GM18517 (cell line): ENCODE measurements around the gene AGGF1.
"Not testable (repeated sequence)": the region's sequence is repeated elsewhere in the genome, so short reads cannot be mapped to it uniquely, and the experiment has no call there.

ENCODE experiments used
- ATAC-seq: cut with Tn5 transposase; IDR thresholded peaks from one replicate; pipeline ENCODE4 v1.9.1; 2021; ENCODE audit warnings: mild to moderate bottlenecking, moderate library complexity; ENCODE audit not compliant: unreplicated experiment

AGGF1 gene

DNA sequence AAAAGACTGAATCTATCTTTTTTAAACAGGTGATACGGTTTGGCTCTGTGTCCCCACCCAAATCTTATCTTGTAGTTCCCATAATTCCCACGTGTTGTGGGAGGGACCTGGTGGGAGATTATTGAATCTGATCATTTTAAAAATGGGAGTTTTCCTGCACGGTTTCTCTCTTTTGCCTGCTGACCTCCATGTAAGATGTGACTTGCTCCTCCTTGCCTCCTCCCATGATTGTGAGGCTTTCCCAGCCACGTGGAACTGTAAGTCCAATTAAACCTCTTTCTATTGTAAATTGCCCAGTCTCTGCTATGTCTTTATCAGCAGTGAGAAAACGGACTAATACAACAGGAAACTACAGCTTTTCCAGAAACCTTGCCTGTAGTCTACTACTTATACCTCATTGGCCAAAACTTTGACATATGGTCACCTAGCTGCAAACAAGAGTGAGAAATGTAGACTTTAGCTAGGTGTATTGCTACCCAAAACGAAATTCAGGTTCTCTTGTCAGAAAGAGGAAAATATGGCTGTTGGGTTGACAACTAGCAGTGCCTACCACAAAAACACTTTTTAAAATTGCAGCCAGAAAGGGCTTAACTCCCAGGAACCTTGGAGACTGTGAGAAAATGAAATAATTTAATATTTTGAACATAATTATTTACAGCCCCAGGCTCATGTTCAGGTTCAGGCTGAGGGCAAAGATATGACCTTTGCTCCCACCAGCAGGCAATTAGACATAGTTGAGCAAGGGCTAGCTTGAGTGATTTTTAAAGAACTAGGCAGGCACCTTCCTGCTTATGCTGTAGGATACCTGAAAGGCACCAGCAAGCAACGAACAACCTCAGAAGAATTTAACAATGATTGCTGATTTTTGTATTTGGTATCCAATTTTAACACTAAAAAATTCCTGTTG is 7.4 kb upstream of the AGGF1 start:
- ATAC-seq: no peak

DNA sequence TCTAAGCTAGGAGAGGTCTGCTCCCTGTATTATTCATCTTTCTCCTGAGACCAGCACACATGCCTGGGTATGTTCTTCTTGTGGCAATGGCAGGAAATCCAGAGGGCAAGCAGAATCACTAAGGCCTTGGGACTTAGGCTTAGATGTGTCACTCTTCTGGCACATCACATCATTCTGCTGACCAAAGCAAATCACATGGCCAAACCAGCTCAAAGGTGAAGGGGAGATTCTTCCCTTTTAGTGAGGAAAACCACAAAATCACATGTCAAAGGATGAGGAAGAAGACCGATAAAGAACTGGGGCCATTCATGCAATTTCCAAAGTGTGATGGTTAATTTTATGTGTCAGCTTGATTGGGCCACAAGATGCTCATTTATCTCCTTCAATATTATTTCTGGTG is 5.7 kb upstream of the AGGF1 start:
- ATAC-seq: no peak

DNA sequence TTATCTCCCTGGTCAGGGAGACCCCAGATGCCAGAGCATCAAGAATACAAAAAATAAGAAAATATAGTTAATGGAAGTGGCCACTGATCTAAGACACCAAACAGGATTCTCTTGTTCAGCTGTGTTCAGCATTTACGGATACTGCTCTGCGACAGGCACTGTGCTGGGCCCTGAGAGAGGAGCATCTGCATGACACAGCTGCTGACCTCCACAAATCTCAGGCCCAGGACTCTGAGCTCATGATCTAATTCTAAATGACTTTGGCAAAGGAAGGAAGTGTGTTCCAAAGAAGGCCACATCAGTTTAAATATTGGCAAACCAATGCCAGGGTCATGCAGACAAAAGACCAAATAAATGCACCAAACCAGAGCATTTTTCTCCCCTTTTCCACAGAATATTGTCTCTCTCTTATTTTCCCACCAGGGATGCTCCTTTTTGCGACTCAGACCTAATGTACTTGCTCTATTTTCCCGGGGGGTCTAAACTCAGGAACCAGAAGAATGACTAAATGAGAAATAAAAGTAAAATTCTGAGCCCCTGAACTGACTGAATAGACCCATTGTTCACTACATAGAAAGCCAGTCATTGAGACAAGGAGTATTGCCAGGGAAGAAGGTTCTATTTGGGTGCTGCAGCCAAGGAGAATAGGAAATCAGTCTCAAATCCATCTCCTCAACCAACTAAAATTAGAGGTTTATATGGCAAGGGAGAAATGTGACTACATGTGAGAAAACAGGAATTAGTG is 1.4 kb upstream of the AGGF1 start:
- ATAC-seq: no peak

DNA sequence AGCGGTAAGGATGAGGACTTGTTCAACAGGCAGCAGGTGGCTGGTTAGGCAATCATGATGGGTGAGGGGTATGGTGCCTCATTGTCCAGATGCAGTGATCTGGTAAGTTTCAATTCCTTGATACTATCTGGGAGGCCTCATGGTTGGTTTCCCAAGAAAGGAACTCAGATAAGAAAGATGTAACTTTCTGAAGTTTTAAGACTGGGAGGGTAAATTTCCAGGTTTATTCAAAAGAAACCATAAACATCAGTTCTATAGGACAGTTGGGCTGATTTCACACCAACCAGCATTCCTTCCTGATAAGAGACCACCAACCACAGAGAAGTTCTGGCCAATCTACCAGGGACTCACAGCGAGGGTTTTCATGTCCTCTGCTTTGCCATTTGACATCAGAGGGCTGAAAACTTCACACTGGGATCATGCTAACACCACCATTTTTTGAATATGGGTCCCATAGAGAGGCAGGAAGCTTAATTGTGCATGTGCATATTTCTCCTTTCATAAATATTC is 773 bp upstream of the AGGF1 start:
- ATAC-seq: no peak

DNA sequence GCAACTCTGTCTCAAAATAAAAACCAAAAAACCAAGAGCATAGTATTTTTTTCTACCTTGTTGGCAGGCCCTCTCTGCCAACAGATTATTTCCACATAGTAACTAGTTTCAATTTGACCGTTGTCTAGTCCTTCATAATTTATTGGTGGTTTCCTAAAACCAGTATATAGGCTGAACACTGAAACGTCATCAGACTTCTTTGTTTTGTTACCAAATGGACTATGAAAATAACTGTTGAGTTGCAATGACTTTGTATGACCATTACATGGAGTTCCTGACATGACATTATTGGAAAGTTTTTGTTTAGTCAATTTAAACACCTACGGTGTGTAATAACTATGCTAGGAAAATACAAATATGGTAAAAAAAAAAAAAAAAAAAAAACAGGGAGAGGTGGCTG is 1.7 kb downstream of the AGGF1 start:
- no peak for ATAC-seq

DNA sequence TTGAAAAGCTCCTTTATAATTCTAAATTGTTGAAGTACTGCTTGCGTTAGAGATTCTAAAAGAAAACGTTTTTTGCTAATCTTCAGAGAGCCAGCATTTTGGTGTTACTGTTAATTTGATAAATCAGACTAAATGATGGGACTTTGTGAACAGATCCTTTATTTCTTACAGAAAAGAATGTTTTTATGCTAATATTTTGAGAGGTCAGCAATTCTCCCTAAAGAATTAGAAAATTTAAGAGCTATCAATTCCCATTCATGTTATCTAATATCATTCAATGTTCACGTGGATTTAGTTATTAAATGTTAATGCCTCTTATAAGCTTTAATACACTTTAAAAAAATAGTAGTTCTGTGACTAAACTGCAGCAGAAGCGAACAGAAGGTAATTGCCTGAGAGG is 2.4 kb downstream of the AGGF1 start:
- ATAC-seq: no peak

DNA sequence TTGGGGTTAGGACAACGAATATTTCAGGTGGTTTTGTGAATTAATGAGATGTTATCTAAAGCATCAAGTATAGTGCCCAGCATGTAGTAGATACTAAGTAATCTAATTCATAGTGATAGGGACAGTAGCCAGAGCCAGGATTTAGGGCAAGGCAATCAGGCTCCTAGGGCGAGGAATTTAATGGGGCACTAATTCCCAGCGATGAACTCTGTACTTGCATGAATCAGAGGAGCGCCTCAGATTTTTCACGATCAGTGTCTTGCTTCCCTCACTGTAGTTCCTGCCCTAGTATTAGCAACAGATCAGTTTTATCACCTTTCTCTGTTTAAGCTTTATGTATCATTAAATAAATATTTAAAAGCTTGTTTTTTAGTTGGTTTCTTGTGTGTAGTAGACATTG is 3.1 kb downstream of the AGGF1 start:
- no peak for ATAC-seq

DNA sequence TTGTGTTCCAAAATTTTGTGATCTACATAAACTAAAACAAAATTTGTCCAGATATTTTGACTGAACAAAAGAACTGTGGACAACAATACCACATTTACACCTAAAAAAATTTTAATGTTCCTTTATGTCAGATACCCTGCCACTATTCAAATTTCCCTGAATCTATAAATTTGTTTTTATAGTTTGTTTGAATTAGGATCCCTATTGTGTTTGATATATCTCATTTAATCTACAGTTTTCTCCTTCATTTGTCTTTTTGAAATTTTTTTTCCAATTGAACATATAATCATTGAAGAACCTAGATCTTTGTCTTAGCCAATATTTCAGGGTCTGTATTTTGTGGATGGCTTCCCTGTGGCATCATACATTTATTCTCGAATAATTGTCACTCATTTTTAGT is 5.7 kb downstream of the AGGF1 start:
- ATAC-seq: no peak

DNA sequence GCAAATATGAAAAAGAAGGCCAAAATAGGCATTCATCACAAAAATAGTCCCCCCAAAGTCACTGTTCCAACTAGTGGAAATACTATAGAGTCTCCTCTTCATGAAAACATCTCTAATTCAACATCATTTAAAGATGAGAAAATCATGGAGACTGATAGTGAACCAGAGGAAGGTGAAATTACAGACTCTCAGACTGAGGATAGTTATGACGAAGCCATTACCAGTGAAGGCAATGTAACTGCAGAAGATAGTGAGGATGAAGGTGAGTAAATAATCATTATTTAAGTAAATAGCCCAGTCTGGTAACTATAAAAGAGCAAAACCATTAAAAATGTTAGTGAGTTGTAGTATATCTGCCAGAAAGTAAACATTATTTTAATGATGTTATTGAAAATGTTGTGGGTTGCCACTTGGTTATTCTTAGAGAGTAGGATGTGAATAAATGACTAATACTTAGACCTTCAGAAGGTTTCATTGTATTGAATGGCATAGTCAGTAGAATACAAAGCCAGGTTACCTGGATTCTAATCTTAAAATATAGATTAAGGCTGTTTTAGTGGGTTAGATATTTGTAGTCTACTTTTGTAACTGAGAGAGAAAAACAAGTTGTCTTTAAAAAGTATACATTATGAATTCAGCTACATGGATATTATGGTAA is 16.3 kb downstream of the AGGF1 start:
- no peak for ATAC-seq

DNA sequence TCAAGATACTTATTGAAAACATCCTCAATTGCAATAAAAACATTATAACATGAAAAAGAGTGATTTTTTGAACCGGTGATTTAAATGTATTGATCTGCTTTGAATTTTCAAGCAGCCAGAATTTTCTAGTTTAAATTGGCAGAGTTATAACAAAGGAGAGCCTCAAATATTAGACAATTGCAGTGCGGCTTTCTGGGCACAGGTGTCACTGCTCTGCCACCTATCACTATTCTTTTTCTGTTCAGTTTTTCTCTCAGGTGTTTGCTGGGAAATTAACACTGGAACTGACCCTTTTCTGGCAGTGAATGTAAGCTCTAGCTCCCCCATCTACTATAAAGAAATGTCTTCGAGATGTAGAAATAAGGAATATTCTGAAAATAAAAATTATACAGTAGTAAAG is 33.8 kb downstream of the AGGF1 start:
- no peak for ATAC-seq

DNA sequence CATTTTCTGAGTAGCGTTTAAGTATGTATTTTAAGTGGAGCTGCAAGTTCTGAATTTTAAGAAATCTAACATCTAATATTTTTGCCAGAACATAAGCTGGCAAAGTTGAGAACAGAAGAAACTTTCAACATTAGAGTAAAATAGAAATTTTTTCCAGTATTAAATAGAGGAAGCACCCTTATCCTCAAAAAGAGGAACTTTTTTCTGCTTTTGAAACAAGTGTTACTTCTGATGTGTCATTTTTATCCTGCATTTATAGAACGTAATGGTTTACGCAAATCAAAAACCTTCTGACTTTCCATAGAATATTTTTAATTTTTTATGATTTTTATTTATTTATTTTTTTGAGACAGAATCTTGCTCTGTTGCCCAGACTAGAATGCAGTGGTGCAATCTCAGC is 35.1 kb downstream of the AGGF1 start:
- ATAC-seq: no peak

DNA sequence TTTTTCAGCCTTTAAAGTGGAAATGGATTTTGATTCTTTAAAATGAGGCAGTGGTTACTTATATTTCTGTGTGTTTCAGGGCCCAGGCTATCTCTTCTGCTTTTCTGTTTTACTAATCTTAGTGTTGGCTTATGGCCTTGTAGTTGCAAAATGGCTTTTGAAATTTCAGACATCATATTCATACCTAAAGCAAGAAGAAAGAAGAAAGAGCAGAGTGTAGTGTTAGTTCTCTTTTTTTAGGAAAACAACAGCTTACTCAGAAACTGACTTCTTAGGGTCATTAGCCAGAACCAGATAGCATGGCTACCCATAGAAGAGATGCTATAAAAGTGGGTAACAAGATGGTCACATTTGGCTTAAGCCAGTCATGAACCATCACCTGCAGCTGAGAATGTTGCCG is 36.0 kb downstream of the AGGF1 start:
- ATAC-seq: peak; percentile 28

DNA sequence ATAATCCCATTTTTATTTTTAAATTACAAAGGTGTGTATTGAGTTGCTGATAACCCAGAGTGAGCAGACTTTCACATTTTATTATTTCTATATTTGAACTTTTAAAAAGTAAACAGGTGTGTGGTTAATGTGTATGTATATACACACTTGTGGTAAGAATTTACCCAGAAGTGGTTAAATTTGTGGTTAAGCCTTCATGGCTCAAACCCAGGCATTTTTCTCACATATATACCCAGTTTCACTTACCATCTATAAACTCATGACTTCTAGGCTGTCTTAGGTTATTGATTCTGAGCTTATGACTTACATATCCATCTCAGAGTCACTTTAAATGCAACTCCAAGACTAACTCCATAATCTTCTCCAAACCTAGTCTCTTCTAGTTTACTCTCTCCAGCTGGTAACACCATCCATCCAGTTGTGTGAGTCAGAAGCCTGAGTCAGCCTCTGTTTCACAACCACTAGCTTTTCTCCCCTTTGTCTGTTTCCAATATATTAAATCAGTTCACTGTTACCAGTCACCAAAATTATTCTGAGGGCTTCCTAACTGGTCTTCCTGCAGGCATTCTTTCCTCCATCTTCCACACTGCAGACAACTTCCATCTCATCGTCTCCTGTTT is 36.7 kb downstream of the AGGF1 start:
- peak; percentile 83 for ATAC-seq

DNA sequence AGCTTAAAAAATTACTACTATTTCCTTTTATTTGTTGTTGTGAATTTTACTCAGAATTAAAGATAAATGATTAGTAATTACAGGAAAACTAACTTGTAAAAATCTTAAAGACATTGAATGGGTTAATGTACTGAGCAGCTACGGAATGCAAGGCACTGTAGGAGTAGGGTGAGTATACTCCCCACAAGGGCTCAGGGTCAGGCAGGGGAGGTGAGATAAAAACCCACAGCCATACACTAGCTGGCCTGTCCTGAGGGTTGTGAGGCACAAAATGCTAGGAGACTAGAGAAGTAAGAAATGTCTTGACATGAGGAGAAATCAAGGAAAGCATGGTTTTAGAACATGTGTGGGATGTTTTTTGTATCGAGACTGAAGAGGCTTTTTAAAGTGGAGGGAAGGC is 43.5 kb downstream of the AGGF1 start:
- ATAC-seq: no peak

DNA sequence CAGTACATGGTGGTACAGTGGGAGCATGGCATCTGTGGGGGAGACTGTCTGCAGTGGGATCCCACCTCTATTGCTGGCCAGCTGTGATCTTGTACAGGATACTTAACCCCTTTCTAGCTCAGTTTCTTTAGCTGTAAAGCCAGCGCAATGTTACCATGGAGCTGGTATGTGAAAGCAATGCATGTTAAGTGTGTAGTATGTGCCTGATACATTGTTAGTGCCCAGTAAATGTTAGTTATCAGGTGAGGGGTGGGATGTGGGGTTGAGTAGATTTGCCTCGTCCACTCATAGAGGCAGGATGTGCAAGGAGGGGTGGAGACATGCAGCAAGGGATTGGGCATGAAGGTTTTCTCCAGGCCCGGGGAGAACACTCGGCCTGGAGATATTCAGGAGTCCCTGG is 44.5 kb downstream of the AGGF1 start:
- no peak for ATAC-seq

DNA sequence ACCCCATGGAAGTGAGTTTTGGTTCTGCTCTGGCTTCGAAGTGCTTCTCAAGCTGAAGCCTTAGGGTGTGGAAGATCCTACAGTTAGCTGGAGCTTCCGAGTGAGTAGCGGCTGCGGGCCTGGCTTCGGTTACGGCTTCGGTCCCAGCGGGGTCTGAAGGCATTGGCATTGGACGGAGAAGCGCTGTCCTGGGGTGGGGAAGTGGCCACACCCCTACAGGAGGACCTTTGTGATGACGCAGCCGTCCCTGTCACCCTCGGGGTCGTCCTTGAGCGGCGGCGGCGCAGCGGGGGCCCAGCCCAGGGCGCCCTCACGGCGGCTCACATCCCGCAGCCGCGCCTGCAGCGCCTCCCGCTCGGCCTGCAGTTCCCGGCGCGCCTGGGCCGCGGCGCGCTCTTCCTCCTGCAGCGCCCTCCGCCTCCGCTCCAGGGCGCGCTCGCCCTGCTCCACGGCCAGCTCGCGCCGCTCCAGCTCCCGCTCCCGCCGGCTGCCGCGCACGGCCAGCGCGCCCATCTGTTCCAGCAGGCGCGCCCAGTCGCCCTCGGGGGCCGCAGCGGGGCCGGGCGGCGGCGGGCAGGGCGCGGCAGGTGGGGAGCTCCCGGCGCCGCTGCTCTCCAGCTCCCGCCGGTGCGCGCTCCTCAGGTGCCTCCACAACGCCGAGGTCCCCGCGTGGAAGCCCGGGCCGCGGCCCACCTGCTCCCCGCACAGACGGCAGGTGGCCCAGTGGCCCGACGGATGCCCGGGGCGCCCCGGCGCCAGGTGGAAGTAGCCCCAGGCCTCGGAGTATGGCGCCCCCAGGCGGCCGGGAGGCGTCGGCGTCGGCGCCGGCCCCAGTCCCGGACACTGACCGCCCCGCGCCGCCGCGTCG is 47.0 kb downstream of the AGGF1 start:
- peak; percentile 69 for ATAC-seq

DNA sequence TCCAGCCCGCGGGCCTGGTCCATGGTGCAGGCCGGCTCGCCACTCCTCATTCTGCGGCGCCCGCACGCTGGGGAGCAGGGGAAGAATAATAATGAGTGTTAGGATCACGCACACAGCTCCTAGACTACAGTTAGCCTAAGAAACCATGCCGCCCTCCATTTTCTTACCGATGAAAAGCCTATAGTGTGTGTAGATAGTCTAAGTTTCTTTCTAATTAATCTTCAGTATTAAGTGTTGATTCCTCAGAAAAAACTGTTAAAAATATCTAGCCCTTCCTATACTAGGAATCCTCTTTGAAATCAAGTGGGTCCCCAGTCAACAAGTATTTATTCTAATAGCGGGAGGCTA is 47.6 kb downstream of the AGGF1 start:
- peak; percentile 17 for ATAC-seq

DNA sequence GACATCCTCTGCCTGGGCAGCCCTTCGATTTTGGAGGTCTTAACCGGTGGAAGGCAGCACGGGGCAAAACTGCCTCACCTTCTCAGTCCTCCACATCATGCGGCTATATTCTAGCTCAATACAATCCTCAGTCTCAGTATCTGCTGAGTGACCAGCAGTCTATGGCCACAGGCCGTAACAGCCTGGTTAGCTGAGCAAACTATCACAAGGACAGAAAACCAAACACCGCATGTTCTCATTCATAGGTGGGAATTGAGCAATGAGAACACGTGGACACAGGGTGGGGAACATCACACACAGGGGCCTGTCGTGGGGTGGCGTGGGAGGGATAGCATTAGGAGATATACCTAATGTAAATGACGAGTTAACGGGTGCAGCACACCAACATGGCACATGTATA is 50.3 kb downstream of the AGGF1 start:
- not testable (repeated sequence) for ATAC-seq

DNA sequence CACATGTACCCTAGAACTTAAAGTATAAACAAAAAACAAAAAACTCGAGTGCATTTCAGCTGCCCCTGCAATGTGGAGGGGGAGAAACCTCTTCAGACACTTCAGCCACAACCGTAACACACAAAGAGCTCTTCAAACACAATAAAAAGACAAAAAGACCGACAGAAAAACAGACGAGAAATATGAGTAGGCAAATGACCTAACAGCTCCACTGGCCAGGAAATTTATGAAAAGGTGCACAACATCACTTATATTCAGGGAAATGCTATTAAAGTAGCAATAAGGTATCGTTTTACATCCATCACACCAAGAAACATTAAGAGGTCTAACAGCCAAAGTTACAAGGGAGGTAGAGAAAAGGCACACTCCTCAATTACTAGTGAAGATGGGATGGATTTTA is 50.7 kb downstream of the AGGF1 start:
- no peak for ATAC-seq

DNA sequence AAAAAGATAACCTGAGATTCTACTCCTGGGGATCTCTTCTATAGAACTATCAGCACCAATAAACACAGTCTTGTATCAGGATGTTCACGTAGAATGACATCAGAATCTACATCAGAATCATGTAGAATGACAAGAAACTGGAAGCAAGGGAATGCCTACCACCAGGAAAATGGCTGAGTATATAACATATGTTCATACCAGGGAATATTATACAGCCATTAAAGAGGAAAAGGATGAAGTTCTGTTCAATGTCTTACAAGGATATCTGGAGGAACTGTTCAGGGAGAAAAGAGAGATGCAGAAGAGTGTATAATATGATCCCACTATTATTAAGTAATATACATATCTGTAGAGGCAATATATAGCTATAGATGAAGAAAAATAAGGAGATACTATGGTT is 52.1 kb downstream of the AGGF1 start:
- no peak for ATAC-seq
